GM11168 (cell line): ENCODE measurements around the gene TNS1.

Experiments used
- in situ Hi-C: fragments of 300-500 bp; cut with MboI; formaldehyde crosslinking; loops from one replicate; pipeline ENCODE4 v1.12.0; 2022; ENCODE audit warnings: low sequenced_read_pairs; ENCODE audit not compliant: unreplicated experiment

Gene TNS1

GRCh38 chr2:217983276-217984233 is 19.2 kb downstream of the TNS1 start:
- in situ Hi-C loops: no loop called here

- in situ Hi-C loops: no loop called here
Observed at GRCh38 chr2:217981971-217982370, 20.8 kb downstream of the TNS1 start.

- in situ Hi-C loops: no loop called here
Observed at GRCh38 chr2:217981084-217981730, 21.6 kb downstream of the TNS1 start.

- in situ Hi-C loops: no loop called here
Observed at GRCh38 chr2:217980591-217980990, 22.2 kb downstream of the TNS1 start.

GRCh38 chr2:217980036-217980435 is 22.8 kb downstream of the TNS1 start:
- in situ Hi-C loops: no loop called here

GRCh38 chr2:217979151-217979811 is 23.5 kb downstream of the TNS1 start:
- in situ Hi-C loops: no loop called here

GRCh38 chr2:217978536-217979150 is 24.2 kb downstream of the TNS1 start:
- in situ Hi-C loops: no loop called here

GRCh38 chr2:217977840-217978535 is 24.8 kb downstream of the TNS1 start:
- in situ Hi-C loops: no loop called here

GRCh38 chr2:217976301-217976700 is 26.5 kb downstream of the TNS1 start:
- in situ Hi-C loops: no loop called here

- in situ Hi-C loops: no loop called here
Observed at GRCh38 chr2:217975626-217976025, 27.2 kb downstream of the TNS1 start.

GRCh38 chr2:217974389-217975005 is 28.3 kb downstream of the TNS1 start:
- in situ Hi-C loops: no loop called here

GRCh38 chr2:217973008-217973787 is 29.6 kb downstream of the TNS1 start:
- in situ Hi-C loops: no loop called here

GRCh38 chr2:217972490-217972889 is 30.3 kb downstream of the TNS1 start:
- in situ Hi-C loops: no loop called here

- in situ Hi-C loops: no loop called here
Observed at GRCh38 chr2:217972037-217972436, 30.8 kb downstream of the TNS1 start.

- in situ Hi-C loops: no loop called here
Observed at GRCh38 chr2:217971166-217971565, 31.6 kb downstream of the TNS1 start.

GRCh38 chr2:217970206-217970605 is 32.6 kb downstream of the TNS1 start:
- in situ Hi-C loops: no loop called here

GRCh38 chr2:217969588-217969987 is 33.2 kb downstream of the TNS1 start:
- in situ Hi-C loops: no loop called here

- in situ Hi-C loops: no loop called here
Observed at GRCh38 chr2:217968023-217968422, 34.8 kb downstream of the TNS1 start.
